Ascending aorta (tissue), 2 donors: Measurements from ENCODE around the gene JAK1. TPM values are rescaled to one million over a fixed set of nuclear protein-coding genes. Genes with fewer than 3 reads are reported as not detected.

Source experiments
- DNase-seq, 2 donors: peaks; one replicate each; pipeline ENCODE4 v3.0.0-alpha.2; 2019; ENCODE audit warnings: low spot score in 2 of 2
- H3K27ac ChIP-seq, 2 donors: fragments of 200-600 bp; sonication (generic); one replicate each; pipeline ENCODE4 v1.5.1; 2016 to 2017; ENCODE audit warnings: mild to moderate bottlenecking in 1 of 2
- H3K27me3 ChIP-seq: fragments of 200-600 bp; sonication (generic); one replicate; pipeline ENCODE4 v1.5.1; 2017
- H3K36me3 ChIP-seq, 2 donors: fragments of 200-600 bp; sonication (generic); one replicate each; pipeline ENCODE4 v1.5.1; 2016
- H3K4me1 ChIP-seq, 2 donors: fragments of 200-600 bp; sonication (generic); one replicate each; pipeline ENCODE4 v1.5.1; 2016 to 2017; ENCODE audit warnings: mild to moderate bottlenecking in 1 of 2
- H3K4me3 ChIP-seq, 2 donors: fragments of 200-600 bp; sonication (generic); one replicate each; pipeline ENCODE4 v1.5.1; 2016 to 2017; ENCODE audit warnings: mild to moderate bottlenecking in 1 of 2
- H3K9me3 ChIP-seq, 2 donors: fragments of 200-600 bp; sonication (generic); one replicate each; pipeline ENCODE4 v1.5.1; 2016
- CTCF ChIP-seq, 3 experiments: fragments of 200-600 bp in 2 of 3; fragments of 450-650 bp in 1 of 3; sonication (generic) in 2 of 3; IDR thresholded peaks; one replicate each; pipeline ENCODE4 v1.5.1; 2016 to 2019; ENCODE audit warnings: antibody characterized with exemption in 3 of 3, mild to moderate bottlenecking in 1 of 3, moderate library complexity in 1 of 3
- intact Hi-C: fragments of 100-400 bp; cut with DNase I; formaldehyde crosslinking; loops from one replicate; pipeline ENCODE4 v1.15.1; 2023
- total RNA-seq: library from RNA; depleted of rRNA; stranded (reverse); fragments of >200 nt; gene quantifications from one replicate; pipeline ENCODE4 v1.1.0, GENCODE V29; 2016

JAK1 gene
- total RNA-seq, 1 donor from 2014 or later, result 53.5 TPM

GRCh38 chr1:64849942-64850341 is 116.4 kb downstream of the JAK1 start:
- Histone ChIP-seq H3K27ac (no peak overlapping the region), H3K9me3 (no peaks in the 10 kb centered on the region), H3K4me3 (no peak overlapping the region), H3K36me3 (peaks cover 43 to 83% of the 10 kb centered on the region in 2 donors), H3K4me1 (no peaks in the 10 kb centered on the region), H3K27me3 (no peaks in the 10 kb centered on the region)
- no peak for DNase-seq
- no peak for TF ChIP-seq CTCF (IDR thresholded peaks at IDR 0.05)
- intact Hi-C loops, result no loop called here

DNA sequence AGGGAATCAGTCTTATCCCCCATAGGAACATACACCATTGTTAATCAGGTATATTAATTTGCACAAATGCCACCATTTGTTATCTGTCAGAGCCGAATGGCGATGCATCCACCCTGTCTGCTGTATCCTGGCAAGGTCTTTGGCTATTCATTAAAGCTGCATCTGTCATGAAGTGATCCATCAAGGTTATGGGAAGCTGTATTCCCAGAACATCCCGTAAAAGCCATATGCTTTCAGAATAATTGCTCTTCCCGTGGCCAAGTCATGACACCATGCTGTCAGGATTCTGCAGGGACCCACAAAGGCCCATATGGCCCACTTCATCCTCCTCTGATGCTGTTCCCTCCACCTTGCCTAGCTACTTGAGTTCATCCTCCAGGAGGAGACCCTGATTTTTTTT is 117.5 kb downstream of the JAK1 start:
- Histone ChIP-seq H3K36me3 (peaks cover 46 to 83% of the 10 kb centered on the region in 2 donors), H3K27ac (no peak overlapping the region), H3K4me3 (no peak overlapping the region), H3K4me1 (no peaks in the 10 kb centered on the region), H3K27me3 (no peaks in the 10 kb centered on the region), H3K9me3 (no peaks in the 10 kb centered on the region)
- no peak for DNase-seq
- no peak for TF ChIP-seq CTCF (IDR thresholded peaks at IDR 0.05)
- intact Hi-C loops, result no loop called here

GRCh38 chr1:64848136-64848535 is 118.2 kb downstream of the JAK1 start:
- intact Hi-C loops, result no loop called here
- TF ChIP-seq CTCF (IDR thresholded peaks at IDR 0.05), result no peak
- DNase-seq, result no peak

GRCh38 chr1:64847666-64848065 is 118.7 kb downstream of the JAK1 start:
- intact Hi-C loops, result no loop called here
- no peaks in the 10 kb centered on the region for H3K27me3 ChIP-seq
- H3K9me3 ChIP-seq, result no peaks in the 10 kb centered on the region
- no peak overlapping the region for H3K27ac ChIP-seq
- peaks cover 0 to 2% of the 10 kb centered on the region in 2 donors for H3K4me1 ChIP-seq
- TF ChIP-seq CTCF (IDR thresholded peaks at IDR 0.05), result no peak
- H3K36me3 ChIP-seq, result peaks cover 41 to 78% of the 10 kb centered on the region in 2 donors
- DNase-seq, result no peak
- H3K4me3 ChIP-seq, result no peak overlapping the region

More at GRCh38 chr1:64848136-64848535, 118.2 kb downstream of the JAK1 start:
- Histone ChIP-seq H3K27me3 (no peaks in the 10 kb centered on the region), H3K4me1 (no peaks in the 10 kb centered on the region), H3K36me3 (peaks cover 45 to 80% of the 10 kb centered on the region in 2 donors), H3K9me3 (no peaks in the 10 kb centered on the region), H3K27ac (no peak overlapping the region), H3K4me3 (no peak overlapping the region)

- H3K36me3 ChIP-seq, result peaks cover 41 to 74% of the 10 kb centered on the region in 2 donors
- DNase-seq, result no peak
These were observed 119.5 kb downstream of the JAK1 start for GRCh38 chr1:64846573-64847430.

More at GRCh38 chr1:64846573-64847430, 119.5 kb downstream of the JAK1 start:
- Histone ChIP-seq H3K4me1 (peaks cover 0 to 7% of the 10 kb centered on the region in 2 donors), H3K9me3 (no peaks in the 10 kb centered on the region), H3K27ac (no peak overlapping the region), H3K27me3 (no peaks in the 10 kb centered on the region), H3K4me3 (no peak overlapping the region)
- intact Hi-C loops, result no loop called here
- TF ChIP-seq CTCF (IDR thresholded peaks at IDR 0.05), result no peak
